G401 (cell line): ENCODE results near the gene RBBP8NL. TPM values are rescaled to one million over a fixed set of nuclear protein-coding genes. Genes with fewer than 3 reads are reported as not detected.

Experiments
- total RNA-seq: library from RNA; depleted of rRNA; stranded (reverse); fragments of >200 nt; shearing (Covaris generic); gene quantifications from 2 replicates; pipeline ENCODE4 v1.2.3, GENCODE V29; 2014; rRNA removed

RBBP8NL gene
- total RNA-seq, 1 experiment from 2014 or later = not detected

Other genes starting within 250 kb of the RBBP8NL start
- 30.6 and 48.2 TPM in 2 replicates for gene MTG2, start 244.5 kb downstream of the RBBP8NL start, total RNA-seq
- gene HRH3, start 207.3 kb downstream of the RBBP8NL start, total RNA-seq = not detected in 2 replicates
- gene OSBPL2, start 189.0 kb downstream of the RBBP8NL start, total RNA-seq = 18.0 and 19.6 TPM in 2 replicates
- 209 and 255 TPM in 2 replicates for gene ADRM1, start 124.5 kb downstream of the RBBP8NL start, total RNA-seq
- 21.6 and 28.3 TPM in 2 replicates for gene LAMA5, start 60.2 kb downstream of the RBBP8NL start, total RNA-seq
- 1,245 and 1,753 TPM in 2 replicates for gene RPS21, start 40.4 kb downstream of the RBBP8NL start, total RNA-seq
- 4.2 and 7.2 TPM in 2 replicates for gene CABLES2, start 20.3 kb downstream of the RBBP8NL start, total RNA-seq
- 0.18 and 0.71 TPM in 2 replicates for gene GATA5, start 48.5 kb upstream of the RBBP8NL start, total RNA-seq
- gene SLCO4A1, start 215.0 kb upstream of the RBBP8NL start, total RNA-seq = 9.2 and 10.3 TPM in 2 replicates